HG02973 (cell line): Measurements from ENCODE around the gene WLS.

ENCODE experiments used
- ATAC-seq: cut with Tn5 transposase; IDR thresholded peaks from one replicate; pipeline ENCODE4 v1.9.1; 2021; ENCODE audit warnings: moderate library complexity; ENCODE audit not compliant: unreplicated experiment

WLS gene

GRCh38 chr1:68228851-68229250, 3.5 kb downstream of the WLS start:
- no peak for ATAC-seq

- no peak for ATAC-seq
Observed at GRCh38 chr1:68227598-68227997, 4.7 kb downstream of the WLS start.

- ATAC-seq, result no peak
Observed at GRCh38 chr1:68225781-68226180, 6.5 kb downstream of the WLS start.

DNA sequence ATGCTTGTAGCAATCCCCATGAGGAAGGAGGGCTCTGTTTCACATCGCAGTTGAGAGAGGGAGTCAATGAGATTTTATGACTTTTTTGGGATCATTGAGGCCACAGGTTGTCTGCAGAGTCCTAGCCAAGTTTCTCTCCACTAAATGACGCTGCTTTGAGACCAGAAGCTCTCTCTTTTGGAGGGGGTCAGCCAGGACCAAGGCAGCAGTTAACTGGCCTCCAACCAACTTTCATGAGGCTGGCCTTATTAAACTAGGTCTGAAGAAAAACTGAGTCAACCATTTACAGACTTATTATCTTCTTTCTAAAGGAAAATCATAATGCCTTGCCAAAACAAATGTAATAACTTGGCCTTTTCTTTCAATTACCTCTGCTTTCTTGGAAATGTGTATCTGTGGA, 8.6 kb downstream of the WLS start:
- ATAC-seq, result no peak

GRCh38 chr1:68221980-68222373, 10.3 kb downstream of the WLS start:
- ATAC-seq, result no peak

GRCh38 chr1:68221001-68221979, 11.0 kb downstream of the WLS start:
- ATAC-seq, result no peak

- no peak for ATAC-seq
Observed at GRCh38 chr1:68220420-68220819, 11.9 kb downstream of the WLS start.

GRCh38 chr1:68218490-68218889, 13.8 kb downstream of the WLS start:
- no peak for ATAC-seq

DNA sequence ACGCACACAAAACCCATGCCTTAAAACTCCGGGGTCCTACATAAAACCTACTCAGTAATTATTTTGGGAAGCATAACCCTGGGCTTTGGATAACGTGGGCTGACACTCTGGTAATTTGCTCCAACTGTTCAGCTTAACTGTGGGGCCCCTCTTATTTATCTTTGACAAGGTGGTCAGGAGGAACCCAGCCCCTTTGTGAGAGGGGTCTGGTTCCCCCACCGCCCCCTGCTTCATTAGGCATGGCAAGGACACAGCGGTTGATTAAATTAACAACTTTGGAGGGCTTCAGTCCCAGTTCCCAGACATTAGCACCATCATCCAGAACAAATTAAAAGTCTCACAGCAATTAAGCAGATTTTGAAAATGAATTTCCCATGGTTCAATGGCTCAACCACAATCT, 14.7 kb downstream of the WLS start:
- ATAC-seq, result no peak

DNA sequence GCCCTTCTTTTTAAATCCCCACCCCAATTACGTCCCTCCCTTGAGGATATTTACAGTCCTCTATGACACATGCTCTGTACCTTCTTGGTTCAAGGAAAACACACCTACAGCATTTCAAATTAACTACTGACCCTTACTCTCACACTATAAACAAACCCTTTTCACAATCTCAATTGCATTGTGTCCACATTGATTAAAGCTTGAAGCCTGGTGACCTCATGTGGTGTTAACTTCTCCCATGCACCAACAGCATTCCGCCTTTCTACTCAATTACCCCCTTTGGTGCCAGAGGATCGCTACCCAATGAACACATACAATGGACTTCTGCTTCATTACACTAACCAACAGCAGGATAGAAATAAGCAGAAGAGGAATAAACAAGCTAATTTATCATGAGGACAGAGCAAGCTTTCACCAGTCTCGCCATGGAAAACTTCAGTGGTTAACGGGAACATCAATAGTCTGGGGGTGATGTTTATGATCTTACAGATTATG, 15.2 kb downstream of the WLS start:
- ATAC-seq, result no peak

GRCh38 chr1:68216089-68216772, 16.1 kb downstream of the WLS start:
- ATAC-seq, result no peak

- ATAC-seq, result no peak
Observed at GRCh38 chr1:68213843-68214242, 18.5 kb downstream of the WLS start.

DNA sequence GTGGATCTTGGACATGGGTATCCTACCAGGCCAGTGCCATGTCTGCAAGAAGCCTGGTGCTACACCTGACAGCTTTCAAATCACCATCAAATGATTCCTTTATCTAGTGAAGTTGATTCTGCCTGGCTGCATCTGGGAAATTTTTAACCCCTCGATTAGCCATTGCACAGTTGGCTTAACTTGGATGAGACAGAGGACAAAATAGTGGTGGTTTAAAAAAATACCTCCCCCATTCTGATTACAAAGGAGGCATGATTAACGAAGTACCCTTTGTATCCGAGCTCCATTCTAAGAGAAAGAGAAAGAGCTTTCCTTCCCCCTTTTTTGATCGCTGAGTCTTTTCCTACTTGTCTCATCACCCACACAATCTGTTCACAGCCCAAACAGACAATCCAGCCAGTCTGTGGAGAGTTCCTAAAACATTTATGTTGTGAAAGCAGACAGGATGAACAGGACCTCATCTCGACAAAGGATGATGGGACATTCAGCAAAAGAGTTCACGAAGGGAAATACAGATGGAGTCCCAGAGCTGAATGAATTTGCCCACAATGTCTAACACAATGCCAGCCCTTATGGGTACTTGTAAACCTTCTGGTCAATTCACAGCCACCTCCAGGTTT, 20.5 kb downstream of the WLS start:
- no peak for ATAC-seq

- ATAC-seq, result no peak
Observed at GRCh38 chr1:68210829-68211228, 21.5 kb downstream of the WLS start.

DNA sequence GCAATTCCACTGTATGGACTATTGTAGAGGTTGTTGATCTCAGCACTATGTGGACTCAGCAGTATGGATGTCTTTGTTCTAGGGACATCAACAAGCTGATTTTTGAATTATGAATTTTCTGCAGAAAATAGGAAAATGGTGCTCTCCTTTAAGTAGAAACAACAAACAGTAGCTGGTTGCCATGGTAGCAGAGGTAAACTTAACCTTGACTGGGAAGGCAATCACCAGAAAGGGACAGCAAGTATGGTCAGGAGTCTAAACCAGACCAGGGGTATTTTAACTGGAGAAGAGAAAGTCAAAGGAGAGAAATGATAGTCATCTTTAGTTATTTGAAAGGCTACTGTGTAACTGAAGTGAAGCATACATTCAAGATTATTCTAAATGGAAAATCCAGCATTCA, 22.3 kb downstream of the WLS start:
- no peak for ATAC-seq

DNA sequence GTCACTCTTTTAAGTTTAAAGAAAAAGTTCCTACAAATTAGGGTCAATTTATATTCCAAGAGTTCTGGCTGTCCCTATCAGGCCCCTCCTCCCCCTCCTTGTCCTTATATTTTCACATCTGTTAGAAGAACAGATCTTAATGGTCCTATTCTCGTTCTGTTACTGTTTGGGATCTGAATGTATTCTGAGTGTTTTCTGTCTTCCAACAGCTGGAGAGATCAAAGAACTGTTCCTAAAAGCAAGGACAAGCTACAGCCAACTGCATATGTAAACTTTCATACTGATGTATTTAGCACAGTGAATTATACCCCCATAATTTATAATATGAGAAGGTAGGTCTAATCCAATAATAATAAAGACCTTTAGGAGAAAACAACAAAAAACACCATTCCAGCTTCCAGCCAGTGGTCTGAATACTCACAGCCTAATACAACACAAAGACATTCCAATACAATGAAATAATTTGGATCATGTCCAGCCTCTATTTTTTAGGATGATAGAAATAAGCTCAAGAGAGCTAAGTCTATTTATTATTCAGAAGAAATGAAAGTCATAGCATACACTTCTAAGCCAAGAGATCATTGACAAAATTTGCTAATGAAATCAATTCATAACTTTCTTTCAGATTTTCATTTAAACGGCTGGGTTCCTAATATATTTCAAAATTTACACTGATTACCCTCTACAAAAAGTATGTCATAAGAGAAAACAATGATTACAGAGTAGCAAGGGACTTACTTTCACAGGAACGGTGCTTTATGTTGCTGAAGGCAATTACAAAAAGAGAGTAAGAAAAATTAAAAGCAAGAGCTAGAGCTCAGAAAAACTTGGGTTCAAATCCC, 25.3 kb downstream of the WLS start:
- no peak for ATAC-seq

GRCh38 chr1:68205794-68206358, 26.4 kb downstream of the WLS start:
- no peak for ATAC-seq

DNA sequence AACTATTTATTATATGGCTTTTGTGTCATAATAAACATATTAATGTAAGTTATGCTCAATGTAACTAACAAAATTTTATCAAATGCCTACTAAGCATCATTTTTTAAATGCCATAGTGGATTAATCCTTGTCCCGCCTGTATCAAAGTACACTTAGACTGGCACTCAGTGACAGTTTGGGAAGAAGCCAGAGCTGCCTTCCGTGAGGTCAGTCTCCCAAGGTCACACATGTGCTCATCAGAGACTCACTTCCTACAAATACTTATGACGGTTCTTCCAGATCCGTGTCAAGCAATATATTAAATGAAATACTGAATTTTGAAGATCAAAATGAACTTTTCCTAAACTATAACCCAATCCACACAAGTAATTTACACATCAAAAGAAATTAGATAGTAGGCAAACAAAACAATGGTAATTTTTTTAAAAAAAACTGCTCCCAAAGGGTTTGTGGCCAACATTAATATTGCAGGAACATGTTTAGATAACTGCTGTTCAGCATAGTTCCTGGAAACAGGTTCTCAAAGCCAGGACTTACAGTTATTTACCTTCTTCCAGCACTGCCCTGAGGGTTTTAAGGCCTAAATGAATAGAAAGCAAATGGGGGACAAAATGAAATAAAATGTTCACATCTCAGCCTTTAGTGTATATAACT, 27.2 kb downstream of the WLS start:
- no peak for ATAC-seq

- ATAC-seq, result no peak
Observed at GRCh38 chr1:68202239-68202832, 30.0 kb downstream of the WLS start.
